Measurements from ENCODE around the gene C6orf132.

Gene C6orf132

GRCh38 chr6:42091718-42092023 is 50.7 kb downstream of the C6orf132 start:
- H3K27ac ChIP-seq: no peak overlapping the region
- no peaks in the 10 kb centered on the region for H3K9me3 ChIP-seq (ENCODE audit: severe bottlenecking)
- H3K4me3 ChIP-seq (ENCODE audit: low read depth, low read length): no peak overlapping the region
- no peaks in the 10 kb centered on the region for H3K36me3 ChIP-seq
- no peak for TF ChIP-seq CTCF (IDR thresholded peaks at IDR 0.05; ENCODE audit: low read depth, low read length)
- DNase-seq: no peak
- H3K27me3 ChIP-seq (ENCODE audit: insufficient read depth, low read depth, severe bottlenecking): no peaks in the 10 kb centered on the region

- Histone ChIP-seq H3K4me3 (ENCODE audit: low read depth, low read length) (no peak overlapping the region), H3K36me3 (no peaks in the 10 kb centered on the region), H3K9me3 (ENCODE audit: severe bottlenecking) (no peaks in the 10 kb centered on the region), H3K27me3 (ENCODE audit: insufficient read depth, low read depth, severe bottlenecking) (no peaks in the 10 kb centered on the region), H3K27ac (no peak overlapping the region)
- no peak for TF ChIP-seq CTCF (IDR thresholded peaks at IDR 0.05; ENCODE audit: low read depth, low read length)
- DNase-seq: no peak
These were observed 51.4 kb downstream of the C6orf132 start for GRCh38 chr6:42090819-42091717.

GRCh38 chr6:42088101-42088591 is 54.3 kb downstream of the C6orf132 start:
- TF ChIP-seq CTCF (IDR thresholded peaks at IDR 0.05; ENCODE audit: low read depth, low read length): no peak
- no peak for DNase-seq
- H3K9me3 ChIP-seq (ENCODE audit: severe bottlenecking): no peaks in the 10 kb centered on the region
- H3K27ac ChIP-seq: no peak overlapping the region
- no peak overlapping the region for H3K4me3 ChIP-seq (ENCODE audit: low read depth, low read length)
- no peaks in the 10 kb centered on the region for H3K27me3 ChIP-seq (ENCODE audit: insufficient read depth, low read depth, severe bottlenecking)
- no peaks in the 10 kb centered on the region for H3K36me3 ChIP-seq

- H3K27ac ChIP-seq: no peak overlapping the region
These were observed 56.1 kb downstream of the C6orf132 start for GRCh38 chr6:42086046-42087035.

GRCh38 chr6:42084889-42085288 is 57.5 kb downstream of the C6orf132 start:
- Histone ChIP-seq H3K4me3 (ENCODE audit: low read depth, low read length) (no peak overlapping the region), H3K36me3 (peaks cover 12% of the 10 kb centered on the region), H3K27ac (no peak overlapping the region), H3K27me3 (ENCODE audit: insufficient read depth, low read depth, severe bottlenecking) (no peaks in the 10 kb centered on the region), H3K9me3 (ENCODE audit: severe bottlenecking) (no peaks in the 10 kb centered on the region)
- TF ChIP-seq CTCF (IDR thresholded peaks at IDR 0.05; ENCODE audit: low read depth, low read length): peak; percentile 48
- no peak for DNase-seq

More at GRCh38 chr6:42086046-42087035, 56.1 kb downstream of the C6orf132 start:
- Histone ChIP-seq H3K4me3 (ENCODE audit: low read depth, low read length) (no peak overlapping the region), H3K36me3 (peaks cover 6% of the 10 kb centered on the region), H3K9me3 (ENCODE audit: severe bottlenecking) (no peaks in the 10 kb centered on the region), H3K27me3 (ENCODE audit: insufficient read depth, low read depth, severe bottlenecking) (no peaks in the 10 kb centered on the region)
- peak; percentile 61 for TF ChIP-seq CTCF (IDR thresholded peaks at IDR 0.05; ENCODE audit: low read depth, low read length)
- no peak for DNase-seq

All from WERI-Rb-1 (cell line).